ENCODE measurements around the gene WDR3.

WDR3 gene

DNA sequence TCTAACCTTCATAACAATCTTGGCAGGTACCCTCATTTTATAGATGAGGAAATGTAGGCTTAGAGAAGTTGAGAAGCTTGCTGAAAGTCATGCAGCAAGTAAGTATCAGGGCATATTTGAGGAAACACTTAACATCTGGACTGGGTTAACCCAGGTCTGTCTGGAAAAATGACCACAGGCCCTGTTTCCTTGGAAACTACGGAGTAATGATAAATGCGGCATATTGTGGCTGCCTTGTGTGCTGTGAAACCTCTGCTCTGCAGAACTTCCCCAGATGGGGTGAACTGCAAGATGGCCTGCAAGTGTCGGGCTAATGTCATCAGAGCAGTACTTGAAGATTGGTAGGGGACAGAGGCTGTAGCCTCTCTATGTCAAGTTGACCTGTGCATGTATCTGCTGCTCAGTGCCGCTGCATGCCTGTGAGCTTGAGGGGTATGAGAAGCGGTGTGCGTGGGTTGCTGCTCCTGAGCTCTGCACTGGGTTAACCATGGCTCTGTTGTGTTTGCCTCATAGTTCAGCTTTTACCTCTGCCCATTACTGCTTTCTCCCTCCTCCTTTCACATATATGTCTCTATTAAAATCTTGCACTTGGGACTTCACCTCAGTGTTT lies 83.1 kb downstream of the WDR3 start:
- DNase-seq (ENCODE audit: low spot score), result no peak
- in situ Hi-C loops (cut with MboI; ENCODE audit: low pct_unique_long_range_greater_than_20kb, low sequenced_read_pairs, unreplicated experiment), result no loop called here
- TF ChIP-seq, protein P1, sequence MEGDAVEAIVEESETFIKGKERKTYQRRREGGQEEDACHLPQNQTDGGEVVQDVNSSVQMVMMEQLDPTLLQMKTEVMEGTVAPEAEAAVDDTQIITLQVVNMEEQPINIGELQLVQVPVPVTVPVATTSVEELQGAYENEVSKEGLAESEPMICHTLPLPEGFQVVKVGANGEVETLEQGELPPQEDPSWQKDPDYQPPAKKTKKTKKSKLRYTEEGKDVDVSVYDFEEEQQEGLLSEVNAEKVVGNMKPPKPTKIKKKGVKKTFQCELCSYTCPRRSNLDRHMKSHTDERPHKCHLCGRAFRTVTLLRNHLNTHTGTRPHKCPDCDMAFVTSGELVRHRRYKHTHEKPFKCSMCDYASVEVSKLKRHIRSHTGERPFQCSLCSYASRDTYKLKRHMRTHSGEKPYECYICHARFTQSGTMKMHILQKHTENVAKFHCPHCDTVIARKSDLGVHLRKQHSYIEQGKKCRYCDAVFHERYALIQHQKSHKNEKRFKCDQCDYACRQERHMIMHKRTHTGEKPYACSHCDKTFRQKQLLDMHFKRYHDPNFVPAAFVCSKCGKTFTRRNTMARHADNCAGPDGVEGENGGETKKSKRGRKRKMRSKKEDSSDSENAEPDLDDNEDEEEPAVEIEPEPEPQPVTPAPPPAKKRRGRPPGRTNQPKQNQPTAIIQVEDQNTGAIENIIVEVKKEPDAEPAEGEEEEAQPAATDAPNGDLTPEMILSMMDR (IDR thresholded peaks at IDR 0.05; ENCODE audit: extremely low read depth, insufficient read depth, missing control alignments), result no peak

DNA sequence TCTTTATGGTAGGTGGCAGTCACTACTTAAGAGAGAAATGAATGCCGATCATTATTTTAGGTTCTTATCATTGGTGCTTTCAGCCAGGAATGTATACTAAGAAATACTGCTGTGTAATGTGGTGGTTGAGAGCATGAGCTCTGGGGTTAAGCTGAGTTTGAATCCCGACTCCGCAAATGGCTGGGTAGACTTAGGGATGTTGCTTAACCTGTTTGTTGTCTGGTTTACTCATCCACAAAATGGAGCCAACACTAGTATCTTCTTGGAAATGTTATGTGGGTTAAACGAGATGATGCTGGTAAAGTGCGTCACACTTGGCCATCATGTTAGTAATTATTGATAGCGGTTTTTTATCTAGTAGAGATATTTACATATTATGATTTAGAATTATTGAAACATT lies 83.8 kb downstream of the WDR3 start:
- in situ Hi-C loops (cut with MboI; ENCODE audit: low pct_unique_long_range_greater_than_20kb, low sequenced_read_pairs, unreplicated experiment), result no loop called here
- no peak for DNase-seq (ENCODE audit: low spot score)
- TF ChIP-seq, protein P1 (IDR thresholded peaks at IDR 0.05; ENCODE audit: extremely low read depth, insufficient read depth, missing control alignments), result no peak

DNA sequence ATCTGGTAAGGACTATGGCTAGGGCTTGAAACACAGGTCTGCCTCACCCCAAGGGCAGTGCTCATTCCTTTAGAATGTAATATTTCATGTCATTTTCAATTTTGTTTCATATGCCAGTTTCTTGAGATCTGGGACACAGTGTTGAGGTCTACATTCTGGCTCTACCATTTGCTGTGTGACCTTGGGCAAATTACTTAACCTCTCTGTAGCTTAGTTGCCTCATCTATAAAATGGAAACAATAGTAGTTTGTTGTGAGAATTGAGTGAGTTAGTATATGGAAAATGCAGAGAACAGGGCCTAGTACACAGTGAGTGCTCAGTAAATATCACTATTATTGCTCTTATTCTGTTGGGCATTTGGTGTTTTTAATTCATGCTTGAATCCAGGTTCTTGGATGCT lies 84.4 kb downstream of the WDR3 start:
- in situ Hi-C loops (cut with MboI; ENCODE audit: low pct_unique_long_range_greater_than_20kb, low sequenced_read_pairs, unreplicated experiment), result no loop called here
- TF ChIP-seq, protein P1 (IDR thresholded peaks at IDR 0.05; ENCODE audit: extremely low read depth, insufficient read depth, missing control alignments), result no peak

More for the DNA sequence above, 84.4 kb downstream of the WDR3 start:
- DNase-seq (ENCODE audit: low spot score), result no peak

Data from GM13977 (cell line).